Transverse colon (tissue), 4 donors: ENCODE results near the gene DPEP3.

Source experiments
- EP300 ChIP-seq: sonication (generic); formaldehyde crosslinking; IDR thresholded peaks from one replicate; pipeline ENCODE4 v1.6.1; 2017; ENCODE audit warnings: antibody characterized with exemption, low read depth
- POLR2A ChIP-seq: fragments of 450-650 bp; IDR thresholded peaks from one replicate; pipeline ENCODE4 v1.6.1; 2016; ENCODE audit warnings: antibody characterized with exemption, mild to moderate bottlenecking, moderate library complexity
- POLR2AphosphoS5 ChIP-seq, 3 donors: sonication (generic); formaldehyde crosslinking; IDR thresholded peaks; one replicate each; pipeline ENCODE4 v1.6.1; 2016; ENCODE audit warnings: antibody characterized with exemption in 3 of 3
- TF ChIP-seq, protein P1 (sequence below), 5 experiments: fragments of 200-600 bp in 3 of 5; fragments of 450-650 bp in 2 of 5; sonication (generic) in 3 of 5; IDR thresholded peaks; 1 replicate in 2 of 5; 2 replicates in 3 of 5; pipeline ENCODE4 v1.5.1; 2016 to 2017; ENCODE audit warnings: antibody characterized with exemption in 5 of 5, inconsistent platforms in 3 of 5, mild to moderate bottlenecking in 2 of 5, moderate library complexity in 1 of 5

DNA sequence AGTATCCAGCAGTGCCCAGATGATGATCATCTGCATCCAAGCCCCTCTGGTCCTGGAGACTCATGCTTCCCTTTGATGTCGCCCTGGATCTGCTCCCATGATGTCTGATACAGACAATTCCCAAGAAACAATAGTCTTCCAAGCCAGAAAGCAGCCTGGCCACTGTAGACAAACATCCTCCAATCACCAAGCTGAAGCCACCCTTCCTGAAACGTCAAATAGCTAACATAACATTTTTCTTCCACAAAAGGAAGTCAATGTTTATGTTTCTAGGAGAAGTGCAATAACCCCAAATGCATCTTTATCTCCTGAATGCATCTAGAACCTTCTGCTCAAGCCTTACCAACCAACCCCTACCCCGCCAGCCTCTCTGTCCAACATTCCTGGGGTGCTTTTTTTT, 20.2 kb upstream of the DPEP3 start:
- TF ChIP-seq, protein P1, sequence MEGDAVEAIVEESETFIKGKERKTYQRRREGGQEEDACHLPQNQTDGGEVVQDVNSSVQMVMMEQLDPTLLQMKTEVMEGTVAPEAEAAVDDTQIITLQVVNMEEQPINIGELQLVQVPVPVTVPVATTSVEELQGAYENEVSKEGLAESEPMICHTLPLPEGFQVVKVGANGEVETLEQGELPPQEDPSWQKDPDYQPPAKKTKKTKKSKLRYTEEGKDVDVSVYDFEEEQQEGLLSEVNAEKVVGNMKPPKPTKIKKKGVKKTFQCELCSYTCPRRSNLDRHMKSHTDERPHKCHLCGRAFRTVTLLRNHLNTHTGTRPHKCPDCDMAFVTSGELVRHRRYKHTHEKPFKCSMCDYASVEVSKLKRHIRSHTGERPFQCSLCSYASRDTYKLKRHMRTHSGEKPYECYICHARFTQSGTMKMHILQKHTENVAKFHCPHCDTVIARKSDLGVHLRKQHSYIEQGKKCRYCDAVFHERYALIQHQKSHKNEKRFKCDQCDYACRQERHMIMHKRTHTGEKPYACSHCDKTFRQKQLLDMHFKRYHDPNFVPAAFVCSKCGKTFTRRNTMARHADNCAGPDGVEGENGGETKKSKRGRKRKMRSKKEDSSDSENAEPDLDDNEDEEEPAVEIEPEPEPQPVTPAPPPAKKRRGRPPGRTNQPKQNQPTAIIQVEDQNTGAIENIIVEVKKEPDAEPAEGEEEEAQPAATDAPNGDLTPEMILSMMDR (IDR thresholded peaks at IDR 0.05) = no peak
- no peak for TF ChIP-seq POLR2A
- no peak for TF ChIP-seq POLR2AphosphoS5 (IDR thresholded peaks at IDR 0.05)
- no peak for TF ChIP-seq EP300
